ENCODE measurements around the gene PPP2R1B.
"Not testable (repeated sequence)": the region's sequence is repeated elsewhere in the genome, so short reads cannot be mapped to it uniquely, and the experiment has no call there.

PPP2R1B gene

GRCh38 chr11:111784311-111784710 is 18.1 kb upstream of the PPP2R1B start:
- not testable (repeated sequence) for H3K27ac ChIP-seq (ENCODE audit: low read depth, low read length, severe bottlenecking); H3K9me3 ChIP-seq (ENCODE audit: control insufficient read depth, low read length); H3K4me1 ChIP-seq (ENCODE audit: control insufficient read depth, insufficient read depth, low read length, poor library complexity, severe bottlenecking); H3K4me3 ChIP-seq (ENCODE audit: extremely low read depth, insufficient read depth, low read length, poor library complexity, severe bottlenecking)
- WGBS, 2 experiments (ENCODE audit: insufficient coverage in 2 of 2): 92 to 94% methylated on average over 3 to 6 of the region's 10 CpGs
- H3K36me3 ChIP-seq (ENCODE audit: control insufficient read depth, insufficient read depth, low read length): peaks cover 23% of the 10 kb centered on the region

GRCh38 chr11:111782109-111782741 is 16.0 kb upstream of the PPP2R1B start:
- WGBS, 2 experiments (ENCODE audit: insufficient coverage in 2 of 2): 100% methylated on average over 3 of the region's 5 CpGs
- Histone ChIP-seq H3K27ac (ENCODE audit: low read depth, low read length, severe bottlenecking) (no peak overlapping the region), H3K36me3 (ENCODE audit: control insufficient read depth, insufficient read depth, low read length) (peaks cover 23% of the 10 kb centered on the region), H3K4me3 (ENCODE audit: extremely low read depth, insufficient read depth, low read length, poor library complexity, severe bottlenecking) (no peak overlapping the region), H3K9me3 (ENCODE audit: control insufficient read depth, low read length) (no peaks in the 10 kb centered on the region), H3K4me1 (ENCODE audit: control insufficient read depth, insufficient read depth, low read length, poor library complexity, severe bottlenecking) (no peaks in the 10 kb centered on the region)

GRCh38 chr11:111779118-111779517 is 12.9 kb upstream of the PPP2R1B start:
- Histone ChIP-seq H3K27ac (ENCODE audit: low read depth, low read length, severe bottlenecking) (no peak overlapping the region), H3K4me3 (ENCODE audit: extremely low read depth, insufficient read depth, low read length, poor library complexity, severe bottlenecking) (no peak overlapping the region), H3K9me3 (ENCODE audit: control insufficient read depth, low read length) (no peaks in the 10 kb centered on the region), H3K36me3 (ENCODE audit: control insufficient read depth, insufficient read depth, low read length) (peaks cover 4% of the 10 kb centered on the region), H3K4me1 (ENCODE audit: control insufficient read depth, insufficient read depth, low read length, poor library complexity, severe bottlenecking) (no peaks in the 10 kb centered on the region)
- WGBS, 2 experiments (ENCODE audit: insufficient coverage in 2 of 2): 94 to 100% methylated on average over 6 of the region's 6 CpGs

- WGBS, 2 experiments (ENCODE audit: insufficient coverage in 2 of 2): 80 to 100% methylated on average over 1 of the region's 3 CpGs
- Histone ChIP-seq H3K36me3 (ENCODE audit: control insufficient read depth, insufficient read depth, low read length) (no peaks in the 10 kb centered on the region), H3K4me1 (ENCODE audit: control insufficient read depth, insufficient read depth, low read length, poor library complexity, severe bottlenecking) (no peaks in the 10 kb centered on the region), H3K4me3 (ENCODE audit: extremely low read depth, insufficient read depth, low read length, poor library complexity, severe bottlenecking) (no peak overlapping the region), H3K9me3 (ENCODE audit: control insufficient read depth, low read length) (no peaks in the 10 kb centered on the region), H3K27ac (ENCODE audit: low read depth, low read length, severe bottlenecking) (no peak overlapping the region)
Measured at GRCh38 chr11:111778047-111778558, 11.9 kb upstream of the PPP2R1B start.

GRCh38 chr11:111777094-111778046 is 11.2 kb upstream of the PPP2R1B start:
- no peaks in the 10 kb centered on the region for H3K9me3 ChIP-seq (ENCODE audit: control insufficient read depth, low read length)
- H3K4me1 ChIP-seq (ENCODE audit: control insufficient read depth, insufficient read depth, low read length, poor library complexity, severe bottlenecking): no peaks in the 10 kb centered on the region
- no peaks in the 10 kb centered on the region for H3K36me3 ChIP-seq (ENCODE audit: control insufficient read depth, insufficient read depth, low read length)
- H3K27ac ChIP-seq (ENCODE audit: low read depth, low read length, severe bottlenecking): no peak overlapping the region
- no peak overlapping the region for H3K4me3 ChIP-seq (ENCODE audit: extremely low read depth, insufficient read depth, low read length, poor library complexity, severe bottlenecking)
- 90 to 100% methylated on average over 2 of the region's 4 CpGs for WGBS, 2 experiments (ENCODE audit: insufficient coverage in 2 of 2)

- Histone ChIP-seq H3K9me3 (ENCODE audit: control insufficient read depth, low read length) (no peaks in the 10 kb centered on the region), H3K4me1 (ENCODE audit: control insufficient read depth, insufficient read depth, low read length, poor library complexity, severe bottlenecking) (no peaks in the 10 kb centered on the region), H3K27ac (ENCODE audit: low read depth, low read length, severe bottlenecking) (no peak overlapping the region), H3K4me3 (ENCODE audit: extremely low read depth, insufficient read depth, low read length, poor library complexity, severe bottlenecking) (no peak overlapping the region), H3K36me3 (ENCODE audit: control insufficient read depth, insufficient read depth, low read length) (no peaks in the 10 kb centered on the region)
- 82 to 94% methylated on average over 3 to 6 of the region's 6 CpGs for WGBS, 2 experiments (ENCODE audit: insufficient coverage in 2 of 2)
Measured at GRCh38 chr11:111776398-111777093, 10.4 kb upstream of the PPP2R1B start.

- no peaks in the 10 kb centered on the region for H3K4me1 ChIP-seq (ENCODE audit: control insufficient read depth, insufficient read depth, low read length, poor library complexity, severe bottlenecking)
- H3K27ac ChIP-seq (ENCODE audit: low read depth, low read length, severe bottlenecking): no peak overlapping the region
- no peak overlapping the region for H3K4me3 ChIP-seq (ENCODE audit: extremely low read depth, insufficient read depth, low read length, poor library complexity, severe bottlenecking)
- WGBS, 2 experiments (ENCODE audit: insufficient coverage in 2 of 2): 85 to 88% methylated on average over 3 to 4 of the region's 6 CpGs
- no peaks in the 10 kb centered on the region for H3K9me3 ChIP-seq (ENCODE audit: control insufficient read depth, low read length)
- H3K36me3 ChIP-seq (ENCODE audit: control insufficient read depth, insufficient read depth, low read length): no peaks in the 10 kb centered on the region
Measured at GRCh38 chr11:111774955-111775710, 8.9 kb upstream of the PPP2R1B start.

GRCh38 chr11:111772535-111772934 is 6.3 kb upstream of the PPP2R1B start:
- no peaks in the 10 kb centered on the region for H3K4me1 ChIP-seq (ENCODE audit: control insufficient read depth, insufficient read depth, low read length, poor library complexity, severe bottlenecking)
- WGBS, 2 experiments (ENCODE audit: insufficient coverage in 2 of 2): 100% methylated on average over 1 of the region's 2 CpGs
- no peak overlapping the region for H3K27ac ChIP-seq (ENCODE audit: low read depth, low read length, severe bottlenecking)
- no peaks in the 10 kb centered on the region for H3K36me3 ChIP-seq (ENCODE audit: control insufficient read depth, insufficient read depth, low read length)
- H3K9me3 ChIP-seq (ENCODE audit: control insufficient read depth, low read length): no peaks in the 10 kb centered on the region
- H3K4me3 ChIP-seq (ENCODE audit: extremely low read depth, insufficient read depth, low read length, poor library complexity, severe bottlenecking): no peak overlapping the region

- not testable (repeated sequence) for H3K4me1 ChIP-seq (ENCODE audit: control insufficient read depth, insufficient read depth, low read length, poor library complexity, severe bottlenecking); H3K9me3 ChIP-seq (ENCODE audit: control insufficient read depth, low read length); H3K36me3 ChIP-seq (ENCODE audit: control insufficient read depth, insufficient read depth, low read length); H3K4me3 ChIP-seq (ENCODE audit: extremely low read depth, insufficient read depth, low read length, poor library complexity, severe bottlenecking); H3K27ac ChIP-seq (ENCODE audit: low read depth, low read length, severe bottlenecking)
- WGBS, 2 experiments (ENCODE audit: insufficient coverage in 2 of 2): 61% methylated on average over 3 of the region's 5 CpGs
Measured at GRCh38 chr11:111771205-111771604, 5.0 kb upstream of the PPP2R1B start.

GRCh38 chr11:111770581-111771134 is 4.5 kb upstream of the PPP2R1B start:
- no peak overlapping the region for H3K27ac ChIP-seq (ENCODE audit: low read depth, low read length, severe bottlenecking)
- WGBS, 2 experiments (ENCODE audit: insufficient coverage in 2 of 2): 91 to 100% methylated on average over 3 to 4 of the region's 4 CpGs

More at GRCh38 chr11:111770581-111771134, 4.5 kb upstream of the PPP2R1B start:
- H3K4me3 ChIP-seq (ENCODE audit: extremely low read depth, insufficient read depth, low read length, poor library complexity, severe bottlenecking): no peak overlapping the region
- no peaks in the 10 kb centered on the region for H3K9me3 ChIP-seq (ENCODE audit: control insufficient read depth, low read length)
- H3K4me1 ChIP-seq (ENCODE audit: control insufficient read depth, insufficient read depth, low read length, poor library complexity, severe bottlenecking): no peaks in the 10 kb centered on the region
- no peaks in the 10 kb centered on the region for H3K36me3 ChIP-seq (ENCODE audit: control insufficient read depth, insufficient read depth, low read length)

Data from mesodermal cell (in vitro differentiated cells).